GM18519 (cell line): ENCODE results near the gene CAMKMT.

Source experiments
- ATAC-seq: cut with Tn5 transposase; IDR thresholded peaks from one replicate; pipeline ENCODE4 v1.9.1; 2021; ENCODE audit warnings: mild to moderate bottlenecking, moderate library complexity; ENCODE audit not compliant: unreplicated experiment, low FRiP score

Gene CAMKMT

GRCh38 chr2:44680424-44680971 lies 318.8 kb downstream of the CAMKMT start:
- ATAC-seq, result no peak

GRCh38 chr2:44680983-44681531 lies 319.3 kb downstream of the CAMKMT start:
- no peak for ATAC-seq

- no peak for ATAC-seq
These were observed 320.7 kb downstream of the CAMKMT start for GRCh38 chr2:44682459-44682858.

- no peak for ATAC-seq
These were observed 322.8 kb downstream of the CAMKMT start for GRCh38 chr2:44684559-44684958.

- no peak for ATAC-seq
These were observed 324.8 kb downstream of the CAMKMT start for GRCh38 chr2:44686561-44686960.

- no peak for ATAC-seq
These were observed 326.1 kb downstream of the CAMKMT start for GRCh38 chr2:44687686-44688455.

- ATAC-seq, result no peak
These were observed 326.8 kb downstream of the CAMKMT start for GRCh38 chr2:44688456-44689124.

- ATAC-seq, result no peak
These were observed 327.8 kb downstream of the CAMKMT start for GRCh38 chr2:44689516-44689915.

- no peak for ATAC-seq
These were observed 329.5 kb downstream of the CAMKMT start for GRCh38 chr2:44691174-44691785.

GRCh38 chr2:44692821-44693220 lies 331.1 kb downstream of the CAMKMT start:
- ATAC-seq, result no peak

GRCh38 chr2:44700824-44701223 lies 339.1 kb downstream of the CAMKMT start:
- no peak for ATAC-seq

GRCh38 chr2:44705356-44705755 lies 343.6 kb downstream of the CAMKMT start:
- ATAC-seq, result no peak

GRCh38 chr2:44705876-44706480 lies 344.2 kb downstream of the CAMKMT start:
- no peak for ATAC-seq

- ATAC-seq, result no peak
These were observed 345.2 kb downstream of the CAMKMT start for GRCh38 chr2:44706681-44707553.

GRCh38 chr2:44707945-44708660 lies 346.4 kb downstream of the CAMKMT start:
- ATAC-seq, result no peak

- ATAC-seq, result no peak
These were observed 346.9 kb downstream of the CAMKMT start for GRCh38 chr2:44708661-44709000.

GRCh38 chr2:44713170-44713569 lies 351.4 kb downstream of the CAMKMT start:
- no peak for ATAC-seq

GRCh38 chr2:44715671-44716081 lies 353.9 kb downstream of the CAMKMT start:
- no peak for ATAC-seq

- ATAC-seq, result no peak
These were observed 354.4 kb downstream of the CAMKMT start for GRCh38 chr2:44716131-44716530.
